DMS 273 (cell line): ENCODE data around the gene PHF20.
A peak's percentile ranks its signal among the peaks of the same experiment; 100 is the strongest.
"Not testable (repeated sequence)": the region's sequence is repeated elsewhere in the genome, so short reads cannot be mapped to it uniquely, and the experiment has no call there.

Experiments used
- DNase-seq: peaks from one replicate; lab custom pipeline; 2025; ENCODE audit not compliant: unreplicated experiment; lab: John Stamatoyannopoulos, UW

PHF20 gene

DNA sequence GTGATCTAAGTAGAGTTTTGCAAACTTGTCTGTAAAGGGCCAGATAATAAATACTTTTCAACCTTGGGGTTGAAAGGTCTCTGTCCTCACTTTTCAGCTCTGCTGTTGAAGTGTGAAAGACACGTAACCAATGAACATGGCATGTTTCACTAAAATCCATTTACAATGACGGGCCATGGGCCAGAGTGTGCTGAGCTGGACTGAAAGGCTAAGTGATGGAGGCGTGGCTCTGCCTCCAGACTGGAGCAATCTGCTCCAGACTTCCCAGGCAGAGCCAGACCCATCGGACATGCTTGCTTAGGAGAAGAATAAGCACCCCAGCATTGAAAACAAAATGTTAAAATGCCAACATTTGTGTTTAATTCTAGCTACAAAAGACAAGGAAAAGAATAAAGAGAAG is 141.1 kb downstream of the PHF20 start:
- DNase-seq = no peak

DNA sequence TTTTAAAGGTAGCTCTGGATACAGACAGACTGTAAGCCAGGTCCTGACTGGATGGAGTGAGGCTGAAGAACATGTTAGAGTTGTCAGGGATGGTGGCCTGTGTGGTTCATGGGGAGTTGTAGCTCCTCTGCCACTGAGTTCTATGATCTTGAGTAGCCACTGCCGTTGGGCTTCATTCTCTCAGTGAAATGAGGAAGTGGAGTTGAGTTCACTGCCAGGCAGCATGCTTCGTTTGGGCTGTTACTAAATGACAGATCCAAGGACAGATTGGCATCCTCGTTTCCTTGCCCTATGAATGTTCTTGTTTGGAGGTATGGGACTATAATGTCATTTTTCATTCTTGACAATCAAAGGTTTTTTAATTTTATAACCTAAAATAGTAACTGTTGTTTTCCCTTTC is 145.3 kb downstream of the PHF20 start:
- no peak for DNase-seq

DNA sequence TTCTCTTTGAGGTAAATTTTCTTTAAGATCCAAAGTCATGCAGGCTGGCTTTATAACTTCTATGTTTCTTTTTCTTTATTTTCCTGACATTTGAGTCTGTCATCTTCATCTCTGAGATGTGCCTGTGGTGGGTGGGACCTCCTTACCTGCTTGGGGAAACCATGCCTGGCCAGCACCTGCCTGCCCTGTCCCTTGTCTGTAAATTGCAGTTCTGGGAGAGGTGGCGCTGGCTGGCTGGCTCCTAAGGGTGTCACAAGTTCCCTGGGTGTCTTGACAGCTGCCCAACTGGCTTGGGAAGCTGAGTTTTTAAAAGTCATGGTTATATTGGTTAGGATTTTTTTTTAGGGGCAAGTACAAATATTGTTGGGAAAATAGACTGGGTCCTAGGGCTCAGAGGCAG is 146.2 kb downstream of the PHF20 start:
- DNase-seq = no peak

DNA sequence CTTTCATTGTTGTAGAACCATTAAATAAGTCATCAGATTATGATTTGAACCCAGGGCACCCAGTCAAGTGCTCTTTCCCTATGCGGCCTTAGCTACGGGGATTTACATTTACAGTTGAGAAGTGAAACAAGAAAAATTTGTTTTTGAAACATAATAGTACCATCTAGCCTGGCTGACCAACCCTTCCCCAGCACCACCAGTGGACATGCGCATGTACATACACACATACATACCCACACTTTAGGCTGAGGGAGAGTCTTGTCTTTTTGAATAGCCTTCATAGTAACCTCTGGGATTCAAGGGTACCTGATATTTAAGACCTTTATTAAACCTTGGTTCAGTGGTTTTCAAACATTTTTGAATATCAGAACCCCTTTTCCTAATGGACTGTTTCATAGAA is 148.7 kb downstream of the PHF20 start:
- no peak for DNase-seq

DNA sequence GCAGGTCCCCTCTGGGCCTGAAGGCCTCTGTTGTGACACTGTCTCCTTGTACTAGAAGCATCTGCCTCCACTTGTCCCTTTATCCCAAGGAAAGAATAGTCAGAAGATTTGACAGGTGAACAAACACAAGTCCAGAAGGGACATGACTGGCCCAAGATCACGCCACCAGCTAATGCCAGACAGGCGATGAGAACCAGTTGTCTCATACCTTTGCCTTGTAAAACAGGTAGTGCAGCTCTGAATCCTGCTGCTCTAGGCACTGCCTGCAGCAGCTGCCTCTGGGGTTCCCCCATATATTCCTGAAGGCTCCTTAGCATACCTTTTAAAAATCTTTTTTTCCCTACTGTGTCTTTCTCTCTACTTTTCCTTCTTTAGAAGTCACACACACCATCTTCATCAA is 157.5 kb downstream of the PHF20 start:
- no peak for DNase-seq

DNA sequence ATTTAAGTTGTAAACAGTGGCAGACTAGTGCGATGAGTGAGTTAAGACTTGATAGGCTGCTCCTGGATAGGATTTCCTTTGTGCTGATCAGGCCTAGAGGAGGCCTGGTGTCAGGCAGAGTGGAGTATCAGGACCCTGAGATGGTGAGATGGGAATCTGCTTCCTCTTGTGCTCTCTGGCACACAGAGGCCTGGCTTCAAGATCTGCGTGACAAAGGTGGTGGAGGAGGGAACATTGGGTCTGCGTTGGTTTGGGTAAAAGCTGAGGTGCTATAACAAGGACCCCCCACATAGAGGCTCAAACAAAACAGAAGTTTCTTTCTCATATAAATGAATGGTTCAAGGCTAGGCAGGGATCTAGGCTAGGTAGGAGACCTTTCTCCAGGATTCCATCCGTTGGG is 162.2 kb downstream of the PHF20 start:
- DNase-seq = no peak

DNA sequence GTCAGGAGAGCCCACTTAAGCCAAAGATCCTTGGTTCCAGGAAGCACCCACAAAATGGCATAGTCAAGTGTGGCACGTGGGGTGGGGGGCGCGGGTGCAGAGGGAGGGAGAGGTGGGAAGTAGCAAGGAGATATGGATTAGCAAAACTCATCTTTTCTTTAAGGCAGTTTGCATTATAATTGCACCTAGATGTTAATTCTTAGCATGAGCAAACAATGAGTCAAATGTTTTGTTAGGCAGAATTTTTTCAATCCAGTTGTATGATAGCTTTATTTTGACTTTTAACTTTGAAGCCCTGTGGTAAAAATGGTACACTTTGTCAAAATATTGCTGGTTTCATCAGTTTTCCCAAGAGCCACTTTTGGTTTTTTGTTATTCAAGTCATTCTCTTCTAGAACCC is 167.4 kb downstream of the PHF20 start:
- no peak for DNase-seq

DNA sequence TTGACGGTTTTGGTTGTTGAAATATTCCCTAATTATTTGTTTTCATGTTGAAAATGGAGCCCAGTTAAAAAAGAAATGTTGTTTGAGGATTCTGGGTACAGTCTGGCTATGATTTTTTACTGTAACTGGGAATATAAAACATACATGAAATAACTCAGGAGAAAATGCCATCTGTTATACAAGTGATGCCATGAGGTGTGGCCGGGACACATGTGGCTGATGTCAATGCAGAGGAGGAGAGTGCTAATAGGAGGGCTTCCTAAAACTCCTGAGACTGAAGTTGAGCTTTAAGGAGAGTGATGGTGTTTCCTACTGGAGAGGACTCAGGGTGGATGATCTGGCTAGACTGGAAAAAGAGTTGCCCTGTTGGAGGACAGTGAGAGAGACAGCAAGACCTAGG is 169.8 kb downstream of the PHF20 start:
- DNase-seq = no peak

DNA sequence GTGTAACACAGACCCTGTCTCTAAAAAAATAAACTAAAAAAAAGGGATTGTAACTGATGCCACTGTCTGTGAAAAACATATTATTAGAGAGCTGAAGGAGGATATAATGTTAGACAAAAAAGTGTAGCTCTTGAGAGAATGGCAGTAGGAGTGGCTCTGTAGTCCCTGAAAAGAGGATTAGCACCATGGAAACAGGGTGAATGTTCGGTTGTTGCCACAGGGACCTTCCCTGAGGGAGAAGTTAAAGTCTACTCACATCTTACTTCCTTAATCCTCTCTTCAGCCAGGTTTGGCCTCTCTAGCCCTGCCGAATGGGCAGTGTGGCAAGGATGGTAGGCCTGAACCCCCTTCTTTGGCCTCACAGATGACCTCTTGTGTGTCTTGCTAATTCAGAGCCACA is 170.4 kb downstream of the PHF20 start:
- no peak for DNase-seq

DNA sequence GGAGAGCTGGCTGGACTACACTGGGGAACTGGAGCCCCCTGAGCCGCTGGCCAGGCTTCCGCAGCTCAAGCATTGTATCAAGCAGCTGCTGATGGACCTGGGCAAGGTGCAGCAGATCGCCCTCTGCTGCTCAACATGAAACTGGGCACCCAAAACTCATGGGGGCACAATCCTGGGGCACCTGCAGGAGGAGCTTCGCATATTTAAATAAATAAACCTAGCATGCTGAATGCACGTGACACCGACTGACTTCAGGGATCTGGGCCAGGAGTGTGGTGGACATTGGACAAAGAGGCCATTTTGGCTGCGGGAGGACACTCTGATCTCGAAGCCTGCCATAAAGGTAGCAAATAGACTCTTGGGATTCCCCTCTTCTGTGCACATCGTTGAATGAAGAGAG is 175.7 kb downstream of the PHF20 start:
- peak; percentile 69 for DNase-seq

DNA sequence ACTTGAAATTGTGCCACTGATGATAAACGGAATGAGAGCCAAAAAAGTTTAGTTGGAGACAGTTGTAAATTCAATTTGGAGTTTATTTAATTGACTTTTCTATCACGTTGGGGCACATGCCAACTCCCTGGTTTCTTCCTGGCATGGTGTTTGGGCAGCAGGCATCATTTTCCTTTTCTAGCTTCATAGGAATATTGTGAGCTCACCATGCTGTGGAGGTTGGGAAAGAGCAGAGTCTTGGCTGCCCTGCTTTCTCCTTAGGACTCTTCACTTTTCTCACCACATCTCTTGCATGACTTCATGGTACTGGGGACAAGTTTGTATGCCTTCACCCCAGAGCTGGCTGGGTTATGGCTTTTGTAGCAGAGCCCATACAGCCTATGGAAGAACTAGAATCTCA is 176.1 kb downstream of the PHF20 start:
- no peak for DNase-seq

DNA sequence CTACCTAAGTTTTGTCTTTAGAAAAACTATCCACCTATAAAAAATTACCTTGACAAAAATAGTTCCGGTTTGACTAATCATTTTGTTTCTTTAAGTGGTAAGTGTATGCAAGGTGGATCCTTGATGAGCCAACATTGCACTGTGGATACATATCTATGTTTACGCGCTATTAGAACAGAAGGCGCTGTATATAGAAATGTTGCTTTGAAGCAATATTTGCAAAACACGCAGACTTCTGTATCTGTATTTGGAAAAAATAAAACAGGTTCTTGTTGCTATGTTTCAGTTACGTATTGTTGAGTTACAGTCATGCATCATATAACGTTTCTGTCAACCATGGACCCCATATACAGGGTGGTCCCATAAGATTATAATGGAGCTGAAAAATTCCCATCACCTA is 178.3 kb downstream of the PHF20 start:
- no peak for DNase-seq

DNA sequence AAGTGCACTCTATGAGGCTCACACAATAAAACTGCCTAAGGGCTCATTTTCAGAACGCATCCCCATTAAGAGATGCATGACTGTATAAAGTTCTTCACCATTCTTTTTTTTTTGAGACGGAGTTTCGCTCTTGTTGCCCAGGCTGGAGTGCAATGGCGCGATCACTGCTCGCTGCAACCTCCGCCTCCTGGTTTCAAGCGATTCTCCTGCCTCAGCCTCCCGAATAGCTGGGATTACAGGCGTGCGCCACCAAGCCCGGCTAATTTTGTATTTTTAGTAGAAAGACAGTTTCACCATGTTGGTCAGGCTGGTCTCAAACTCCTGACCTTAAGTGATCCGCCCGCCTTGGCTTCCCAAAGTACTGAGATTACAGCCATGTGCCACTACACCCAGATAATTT is 180.3 kb downstream of the PHF20 start:
- not testable (repeated sequence) for DNase-seq

DNA sequence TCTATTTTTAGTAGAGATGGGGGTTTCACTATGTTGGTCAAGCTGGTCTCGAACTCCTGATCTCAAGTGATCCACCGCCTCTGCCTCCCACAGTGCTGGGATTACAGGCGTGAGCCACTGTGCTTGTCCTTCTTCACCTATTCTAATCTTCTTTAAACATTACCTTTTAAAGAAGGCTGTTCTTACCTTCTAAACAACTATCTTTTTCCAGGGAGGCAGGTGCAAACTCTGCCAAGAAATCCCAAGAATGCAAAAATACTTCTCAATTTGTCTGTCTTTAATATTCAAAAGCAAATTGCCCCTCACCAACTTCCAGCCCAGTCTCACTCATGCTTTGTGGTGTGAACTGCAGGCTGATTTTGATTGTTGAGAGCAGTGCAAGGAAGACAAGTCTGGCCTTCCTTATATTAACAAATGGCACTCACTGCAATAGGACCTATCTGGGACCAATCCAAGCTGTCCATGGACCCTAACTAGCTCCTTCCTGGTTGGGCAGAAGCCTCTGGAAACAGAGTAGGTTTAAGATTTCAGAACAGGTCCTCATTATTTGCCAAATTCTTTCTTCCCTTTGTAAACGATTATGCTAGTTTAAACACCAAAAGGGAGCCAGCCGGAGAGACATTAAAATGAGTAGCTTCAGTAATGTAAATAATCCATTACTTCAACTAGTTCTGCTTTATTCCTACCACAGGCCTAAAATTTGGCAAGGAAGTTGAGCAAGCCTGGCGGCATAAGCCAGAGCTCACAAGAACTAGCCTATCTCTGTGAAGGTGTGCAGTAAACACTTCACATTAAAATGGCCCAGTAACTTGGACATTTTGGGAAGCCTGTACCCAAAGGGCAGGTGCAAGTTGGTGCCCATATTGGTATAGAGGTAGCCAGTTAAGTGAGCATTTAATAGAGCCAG is 180.9 kb downstream of the PHF20 start:
- peak; percentile 62 for DNase-seq

DNA sequence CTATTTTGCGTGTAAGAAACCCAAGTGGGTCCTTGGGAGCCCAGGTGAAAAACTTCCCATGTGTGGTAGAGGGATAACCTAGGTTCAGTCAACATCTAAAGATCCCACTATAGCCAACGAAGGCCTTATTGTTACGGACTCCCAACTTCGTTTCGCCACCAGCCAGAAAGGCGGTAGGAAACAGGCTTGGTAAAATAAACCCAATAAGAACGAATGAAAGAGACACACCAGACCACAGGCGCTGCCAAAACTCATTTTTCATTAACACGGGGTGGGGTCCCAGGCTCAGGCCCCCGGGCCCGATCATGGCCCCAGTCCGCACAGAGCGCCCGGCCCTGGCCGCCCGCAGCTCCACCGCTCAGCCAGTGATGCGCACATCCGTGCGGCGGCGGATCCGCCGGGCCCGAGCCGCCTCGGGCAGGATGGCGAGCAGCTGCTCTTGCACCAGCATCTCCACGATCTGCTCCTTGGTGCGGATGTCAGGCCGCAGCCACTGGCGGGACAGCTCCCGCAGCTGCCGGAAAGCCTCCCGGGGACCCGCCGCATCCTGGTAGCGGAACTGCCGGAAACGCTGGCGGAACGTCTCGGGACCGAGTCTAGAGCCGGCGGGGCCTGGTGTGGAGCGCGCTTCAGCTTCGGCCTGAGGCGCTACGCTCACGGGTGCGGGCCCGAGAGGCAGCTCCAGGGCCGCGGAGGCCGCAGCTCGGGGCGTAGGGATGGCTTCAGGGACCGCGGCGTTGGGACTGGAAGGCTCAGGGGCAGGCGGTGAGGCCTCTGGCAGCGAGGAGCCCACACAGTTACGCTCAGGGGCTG is 181.8 kb downstream of the PHF20 start:
- peak; percentile 81 for DNase-seq

DNA sequence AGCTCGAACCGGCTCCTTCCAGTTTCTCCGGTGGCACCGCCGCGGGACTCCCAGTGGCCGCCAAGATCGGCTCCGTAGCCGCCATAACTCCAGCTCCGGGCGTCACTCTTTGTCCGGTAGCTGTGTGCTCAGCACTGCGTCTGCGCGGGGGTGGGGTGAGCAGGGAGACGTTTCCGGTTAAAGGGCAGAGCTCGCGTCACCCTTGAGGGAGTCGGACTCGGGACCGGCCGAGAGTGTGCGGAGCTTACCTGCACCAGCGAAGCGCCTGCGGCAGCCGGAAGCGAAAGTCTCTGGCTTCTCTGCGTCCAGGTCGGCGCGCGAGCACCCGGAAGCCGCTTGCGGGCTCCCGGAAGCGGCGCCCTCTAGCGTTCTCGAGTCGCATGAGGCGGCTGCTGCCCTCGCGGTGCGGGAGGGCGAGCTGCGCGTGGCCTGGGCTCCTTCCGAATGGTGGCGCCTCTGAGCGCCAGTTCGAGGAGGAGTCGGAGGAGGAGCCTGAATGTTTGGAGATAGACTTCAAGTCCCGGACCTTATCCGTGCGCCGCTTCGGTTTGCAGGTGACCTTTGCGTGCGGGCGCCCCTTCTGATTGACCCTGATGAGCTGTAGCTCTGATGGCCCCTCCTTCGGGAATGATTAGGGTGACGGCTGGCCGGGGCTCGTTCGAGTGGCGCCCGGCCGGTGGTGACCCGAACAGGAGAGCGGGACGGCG is 182.5 kb downstream of the PHF20 start, which contains the start of gene SCAND1:
SCAND1 (minus strand) TSS at position 303 of the 707 bp plus-strand sequence; CDS start at position 85, 218 bp downstream.
- DNase-seq = peak; percentile 99

DNA sequence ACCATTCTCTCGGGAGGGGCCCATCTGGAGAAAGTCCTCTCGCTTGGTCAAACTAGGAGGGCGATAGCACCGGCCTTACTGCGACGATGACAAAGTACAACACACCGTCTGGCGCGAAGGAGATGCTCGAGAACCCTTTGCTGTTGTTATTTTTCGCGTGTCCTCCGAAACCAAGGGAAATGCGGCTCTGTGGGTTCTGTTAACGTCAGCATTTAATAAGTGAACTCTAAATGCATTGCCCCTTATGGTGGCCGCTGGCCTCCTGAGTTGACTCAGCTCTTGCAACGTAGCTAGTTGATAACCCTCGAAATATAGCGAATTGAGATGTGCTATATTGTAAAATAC is 183.1 kb downstream of the PHF20 start:
- peak; percentile 67 for DNase-seq

DNA sequence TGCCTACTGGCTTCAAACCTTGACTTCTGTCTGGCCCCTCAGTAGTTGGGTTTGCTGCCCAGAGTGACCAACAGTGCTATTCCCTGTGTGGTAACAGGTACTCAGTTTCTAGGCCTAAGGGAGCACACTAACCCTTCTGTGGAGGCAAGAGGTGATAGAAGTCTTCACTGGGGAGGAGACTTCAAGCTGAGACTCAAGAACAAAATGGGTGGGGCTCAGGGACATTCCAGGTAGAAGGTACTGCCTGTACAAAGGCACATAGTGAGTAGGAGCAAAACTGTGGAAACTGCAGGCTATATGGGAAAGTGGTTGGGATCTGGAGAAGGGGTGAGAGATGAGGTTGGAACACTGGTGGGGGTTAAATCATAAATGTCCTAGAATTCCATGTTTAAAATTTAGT is 184.8 kb downstream of the PHF20 start:
- DNase-seq = no peak

DNA sequence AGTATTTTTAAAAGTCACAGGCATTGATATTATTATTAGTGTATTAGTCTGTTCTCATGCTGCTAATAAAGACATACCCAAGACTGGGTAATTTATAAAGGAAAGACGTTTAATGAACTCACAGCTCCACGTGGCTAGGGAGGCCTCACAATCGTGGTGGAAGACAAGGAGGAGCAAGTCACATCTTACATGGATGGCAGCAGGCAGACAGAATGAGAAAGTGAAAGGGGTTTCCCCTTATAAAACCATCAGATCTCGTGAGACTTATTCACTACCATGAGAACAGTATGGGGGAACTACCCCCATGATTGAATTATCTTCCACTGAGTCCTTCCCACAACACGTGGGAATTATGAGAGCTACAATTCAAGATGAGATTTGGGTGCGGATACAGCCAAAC is 187.5 kb downstream of the PHF20 start:
- DNase-seq = not testable (repeated sequence)

DNA sequence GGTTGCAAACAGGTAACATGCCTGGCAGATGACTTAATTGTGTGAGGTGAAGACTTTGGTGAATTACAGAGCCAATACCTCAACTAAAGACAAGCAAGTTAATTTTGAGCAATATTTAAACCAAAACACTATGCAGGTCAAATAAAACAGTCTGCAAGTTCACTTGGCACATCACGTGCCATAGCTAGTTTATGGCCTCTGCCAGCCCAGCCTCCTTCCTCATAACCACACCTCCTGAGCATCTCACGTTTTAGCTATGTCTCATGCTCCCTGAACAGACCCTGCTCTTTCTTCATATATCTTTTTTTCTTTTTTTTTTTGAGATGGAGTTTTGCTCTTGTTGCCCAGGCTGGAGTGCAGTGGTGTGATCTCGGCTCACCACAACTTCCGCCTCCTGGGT is 192.1 kb downstream of the PHF20 start:
- no peak for DNase-seq

DNA sequence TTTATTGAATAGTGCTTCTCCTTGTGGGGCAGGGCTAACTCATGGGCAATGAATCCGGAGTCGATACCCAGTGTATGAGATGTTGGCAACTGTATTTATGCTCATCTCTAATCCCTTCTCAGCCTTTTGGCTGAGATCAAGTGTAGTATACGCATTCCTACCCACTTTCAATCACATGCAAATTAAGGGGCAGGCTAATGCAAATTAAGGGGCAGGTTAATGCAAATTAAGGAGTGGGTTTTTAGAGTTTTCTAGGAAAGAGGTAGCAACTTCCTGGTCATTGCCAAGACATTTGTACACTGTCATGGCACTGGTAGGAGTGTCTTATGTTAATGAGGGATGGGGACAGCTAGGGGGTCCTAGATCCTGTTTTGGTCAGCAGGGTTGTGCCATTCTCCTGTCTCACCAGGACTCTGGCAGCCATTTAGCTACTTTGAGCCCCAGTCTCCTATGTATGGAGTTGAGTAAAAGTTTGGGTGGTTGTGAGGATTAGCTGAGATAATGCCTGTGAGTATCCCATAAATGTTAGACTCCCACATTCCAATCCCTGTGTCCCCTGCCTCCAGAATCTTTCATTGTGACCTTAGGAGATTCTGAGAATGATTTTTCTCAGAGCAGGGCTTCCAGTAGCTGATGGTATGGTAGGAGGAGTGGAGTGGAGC is 196.3 kb downstream of the PHF20 start, which contains the start of gene CNBD2:
CNBD2 (plus strand) TSS at position 612 of the 662 bp plus-strand sequence. CDS start 173 bp downstream, outside the sequence.
- no peak for DNase-seq
